Left cardiac atrium (tissue), 4 donors: ENCODE results near the gene LGI1. TPM values are rescaled to one million over a fixed set of nuclear protein-coding genes. Genes with fewer than 3 reads are reported as not detected.
"Not testable (repeated sequence)": the region's sequence is repeated elsewhere in the genome, so short reads cannot be mapped to it uniquely, and the experiment has no call there.

Experiments
- ATAC-seq, 2 donors: fragments of 200-7000 bp; cut with Tn5 transposase; one replicate each; pipeline ENCODE4 v1.9.1; 2020; ENCODE audit warnings: mild to moderate bottlenecking in 2 of 2, moderate library complexity in 2 of 2
- DNase-seq: peaks from one replicate; pipeline ENCODE4 v3.0.0-alpha.2; 2020
- intact Hi-C, 2 donors: fragments of 100-400 bp; cut with DNase I; formaldehyde crosslinking; loops; one replicate each; pipeline versions ENCODE4 v1.14.1 to v1.15.1; 2022 to 2023
- total RNA-seq, 2 donors: library from RNA; stranded (reverse); fragmentation: NEBNext Ultra II Directional; extraction: Animal tissue kit (Norgen Biotek cat#: 25700); gene quantifications; one replicate each; pipeline ENCODE4 v1.2.1, GENCODE V29; 2021
- donor health status: DM: no; HTN: yes; CAD: no.
- donor health status: DM: no; HTN: yes; CAD: no; lungs with severe emphysema.
- donor health status: DM: yes; HTN: yes; CAD: no.
- donor health status: Dilated cardiomyopathy.

LGI1 gene
- total RNA-seq, 2 donors from 2014 or later = 0.27 TPM; not detected in 1

DNA sequence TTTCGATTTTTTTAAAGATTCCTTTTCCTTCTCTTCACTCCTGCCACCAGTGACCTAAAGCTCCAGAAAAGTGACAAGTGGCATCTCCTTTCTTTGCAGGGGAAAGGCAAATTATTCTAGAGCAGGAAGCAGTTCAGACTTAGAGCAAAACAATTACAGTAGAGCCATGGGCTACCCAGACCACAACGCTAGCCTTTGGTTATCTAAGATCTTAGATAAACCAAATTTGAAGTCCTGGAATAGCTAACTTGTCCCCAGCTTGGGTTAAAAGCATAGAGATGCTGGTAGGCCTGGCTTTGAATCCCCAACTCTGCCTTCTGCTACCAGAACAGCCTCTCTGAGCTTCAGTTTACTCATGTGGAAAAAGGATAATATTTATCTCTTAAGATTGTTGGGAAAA lies 38.4 kb downstream of the LGI1 start:
- DNase-seq (no peak), ATAC-seq (no peak)
- intact Hi-C loops = no loop called here

GRCh38 chr10:93797825-93798224 lies 40.1 kb downstream of the LGI1 start:
- intact Hi-C loops = no loop called here

GRCh38 chr10:93799155-93799708 lies 41.5 kb downstream of the LGI1 start:
- ATAC-seq (no peak), DNase-seq (no peak)
- intact Hi-C loops = no loop called here

More at GRCh38 chr10:93797825-93798224, 40.1 kb downstream of the LGI1 start:
- ATAC-seq = no peak
- no peak for DNase-seq

- ATAC-seq = no peak
- no peak for DNase-seq
- intact Hi-C loops = no loop called here
Observed at GRCh38 chr10:93804200-93804599, 46.5 kb downstream of the LGI1 start.

GRCh38 chr10:93806903-93807302 lies 49.2 kb downstream of the LGI1 start:
- intact Hi-C loops = no loop called here
- DNase-seq = peak; percentile 57
- ATAC-seq = peak in 1 of 2 donors; percentile 47

- DNase-seq = no peak
- intact Hi-C loops = no loop called here
- ATAC-seq = no peak
Observed at GRCh38 chr10:93807371-93807770, 49.6 kb downstream of the LGI1 start.

GRCh38 chr10:93812659-93813338 lies 55.1 kb downstream of the LGI1 start:
- ATAC-seq = no peak
- DNase-seq = no peak
- intact Hi-C loops = loop anchor here in 1 of 2 donors (5.0 to 10.0 kb wide), 2 partner anchors 110 to 258 kb away; partner anchors contain the start of gene FRA10AC1

DNA sequence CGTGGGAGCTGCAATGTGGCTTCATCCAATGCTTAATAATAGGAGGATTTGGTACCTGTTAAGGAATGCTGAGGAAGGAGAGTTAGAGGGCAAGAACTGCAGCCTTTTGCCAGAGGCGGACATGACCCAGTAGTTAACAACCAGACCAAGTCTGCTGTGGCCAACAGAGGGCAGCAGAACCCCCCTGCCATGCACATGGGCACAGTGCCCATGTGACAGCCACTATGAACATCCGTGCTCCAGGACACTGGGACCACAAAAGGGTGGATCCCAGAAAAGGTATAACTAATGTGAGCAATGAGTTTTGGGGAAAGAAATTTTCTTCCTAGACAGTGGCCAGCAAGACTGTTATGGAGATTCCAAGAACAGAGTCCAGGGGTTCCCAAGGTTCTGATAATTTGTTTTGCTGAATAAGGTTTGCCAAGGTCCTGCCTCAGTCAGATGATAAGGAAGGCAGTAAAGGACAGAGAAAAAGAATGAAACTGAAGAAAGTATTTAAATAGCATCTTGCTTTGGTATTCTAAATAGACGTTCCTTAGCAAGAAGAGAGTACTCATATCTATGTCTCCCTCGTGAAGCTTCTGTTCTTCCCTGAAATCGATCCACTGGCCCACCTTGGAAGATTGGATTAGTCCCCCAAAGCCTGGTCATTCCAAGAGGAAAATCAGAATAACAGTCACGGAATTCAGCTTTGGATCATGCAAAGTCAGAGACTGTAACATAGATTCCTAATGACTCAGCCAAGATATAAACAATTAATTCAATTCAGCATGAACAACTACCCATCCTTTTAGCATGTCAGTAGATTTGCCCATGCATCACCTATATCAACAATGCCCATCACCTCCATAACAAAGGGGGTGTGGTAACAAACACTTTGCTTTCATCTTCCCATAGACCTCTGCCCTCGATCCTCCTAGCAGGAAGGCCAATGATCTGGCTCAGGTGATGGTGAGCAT lies 56.0 kb downstream of the LGI1 start:
- ATAC-seq (peak; percentile 81 to 83), DNase-seq (peak; percentile 68)
- intact Hi-C loops = loop anchor here in 1 of 2 donors (5.0 to 10.0 kb wide), 2 partner anchors 111 to 259 kb away; partner anchors contain the start of gene FRA10AC1

DNA sequence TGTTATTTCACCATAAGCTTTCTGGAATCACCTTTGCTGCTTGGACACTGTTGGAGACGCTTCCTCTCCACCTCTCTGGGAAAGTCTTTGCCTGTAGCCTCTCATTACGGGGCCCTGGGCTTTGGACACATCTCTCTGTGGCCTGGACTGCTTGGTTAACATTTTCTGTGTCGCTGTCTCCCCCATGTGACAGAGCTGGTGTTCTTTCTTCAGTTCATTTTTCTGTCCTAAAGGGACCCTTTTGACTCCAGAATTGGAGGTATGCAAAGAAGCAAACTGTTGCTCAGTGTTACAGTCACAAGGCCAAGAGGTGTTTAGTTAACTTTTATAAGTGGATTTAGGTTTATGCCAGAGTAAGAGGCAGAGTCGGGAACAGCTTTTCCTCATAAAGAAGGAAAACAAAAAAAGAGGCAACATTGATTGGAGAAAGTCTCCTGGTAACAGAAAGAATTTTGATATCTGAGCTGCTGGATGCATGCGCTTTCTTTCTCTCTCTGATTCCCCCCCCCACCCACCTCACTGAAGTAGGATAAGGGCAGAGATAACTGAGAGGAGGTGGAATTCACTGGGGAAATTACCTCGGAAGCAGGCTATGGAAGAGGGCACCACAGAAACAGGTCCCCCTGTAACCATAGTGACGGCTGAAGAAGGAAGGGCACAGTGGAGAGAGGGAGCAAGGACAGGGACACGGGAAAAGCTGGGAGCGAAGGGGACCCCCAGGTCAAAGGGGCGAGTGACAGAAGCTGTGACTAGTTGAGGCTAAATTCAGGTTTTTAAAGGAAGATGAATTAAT lies 57.8 kb downstream of the LGI1 start:
- intact Hi-C loops = loop anchor here in 1 of 2 donors (10.0 kb wide), 1 partner anchor 261 kb away; no protein-coding TSS in a partner anchor
- ATAC-seq (peak; percentile 14 to 20), DNase-seq (no peak)

DNA sequence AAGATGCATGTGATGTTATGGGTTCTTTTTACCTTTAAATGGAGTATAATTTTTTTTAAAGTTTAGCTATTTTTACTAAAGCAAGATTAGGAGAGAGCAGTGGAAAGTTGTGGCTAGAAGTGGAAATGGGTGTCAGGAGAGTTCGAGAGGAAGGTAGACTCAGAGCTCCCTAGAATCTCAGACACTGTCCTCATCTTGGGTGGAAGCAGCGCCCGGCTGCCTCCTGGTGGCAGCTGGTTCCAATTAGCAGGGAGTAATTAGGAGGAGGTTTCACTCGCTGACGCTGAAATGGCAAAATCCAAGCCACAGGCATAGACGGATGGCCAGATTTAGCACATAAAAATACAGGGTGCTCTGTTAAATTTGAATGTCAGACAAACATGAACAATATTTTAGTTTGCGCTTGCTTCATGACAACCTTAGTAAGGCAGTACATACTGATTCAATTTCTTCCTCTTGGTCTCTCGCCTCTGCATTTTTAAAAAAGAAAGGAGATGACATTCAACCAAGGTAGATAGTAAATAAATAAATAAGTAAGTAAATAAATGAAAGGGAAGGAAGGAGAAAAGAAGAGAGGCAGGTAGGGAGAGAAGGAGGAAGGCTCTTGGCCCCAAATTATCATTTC lies 58.5 kb downstream of the LGI1 start:
- DNase-seq = peak; percentile 74
- ATAC-seq = peak; percentile 92
- intact Hi-C loops = loop anchor here in 1 of 2 donors (10.0 kb wide), 1 partner anchor 261 kb away; no protein-coding TSS in a partner anchor

DNA sequence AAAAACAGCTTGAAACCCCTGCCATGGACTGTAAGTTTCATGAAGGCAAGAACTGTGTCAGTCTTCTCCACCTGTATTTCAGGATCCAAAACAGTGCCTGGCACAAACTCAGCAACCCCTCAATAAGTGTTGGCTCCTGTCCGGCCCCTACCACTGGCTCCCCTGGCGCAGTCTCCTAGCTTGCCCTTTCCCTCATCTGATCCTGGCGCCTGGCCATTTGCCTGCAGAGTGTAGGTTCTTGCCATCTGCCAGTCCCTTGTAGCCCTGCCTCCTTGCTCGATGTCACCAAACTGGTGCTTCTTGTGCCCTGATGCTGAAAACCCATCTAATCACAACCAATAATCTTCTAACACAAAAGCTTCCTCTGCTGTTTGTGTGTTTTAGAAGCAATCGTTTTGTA lies 60.4 kb downstream of the LGI1 start:
- no peak for DNase-seq
- intact Hi-C loops = loop anchor here in 1 of 2 donors (10.0 kb wide), 1 partner anchor 263 kb away; no protein-coding TSS in a partner anchor
- ATAC-seq = no peak

DNA sequence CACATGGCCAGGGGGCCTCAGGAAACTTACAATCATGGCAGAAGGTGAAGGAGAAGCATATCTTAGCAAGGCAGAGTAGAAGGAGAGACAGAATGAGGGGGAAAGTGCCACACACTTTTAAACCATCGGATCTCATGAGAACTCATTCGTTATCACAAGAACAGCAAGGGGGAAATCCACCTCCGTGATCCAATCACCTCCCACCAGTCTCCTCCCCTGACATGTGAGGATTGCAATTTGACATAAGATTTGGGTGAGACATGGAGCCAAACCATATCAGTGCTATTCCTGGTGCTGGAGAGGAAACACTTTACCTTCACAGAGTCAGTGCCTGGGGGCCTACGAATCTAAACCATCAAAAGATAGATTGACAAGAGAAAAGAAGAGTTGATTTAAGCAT lies 61.8 kb downstream of the LGI1 start:
- DNase-seq (no peak), ATAC-seq (no peak)
- intact Hi-C loops = loop anchor here in 1 of 2 donors (10.0 kb wide), 1 partner anchor 265 kb away; no protein-coding TSS in a partner anchor

DNA sequence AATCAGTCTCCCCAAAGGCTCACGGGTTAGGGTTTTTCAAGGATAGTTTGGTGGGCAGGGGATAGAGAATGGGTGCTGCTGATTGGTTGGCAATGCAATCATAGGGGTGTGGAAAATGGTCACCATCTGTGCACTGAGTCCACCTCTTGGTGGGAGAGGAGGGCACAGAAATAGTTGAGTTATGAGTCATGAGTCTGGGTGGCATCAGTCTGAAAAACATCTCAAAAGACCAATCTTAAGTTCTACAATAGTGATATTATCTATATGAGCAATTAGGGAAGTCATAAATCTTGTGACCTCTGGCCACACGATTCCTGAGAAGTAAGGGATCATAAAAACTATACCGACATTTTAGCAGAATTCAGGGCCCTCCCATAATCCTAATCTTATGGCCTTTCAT lies 62.7 kb downstream of the LGI1 start:
- ATAC-seq (no peak), DNase-seq (no peak)
- intact Hi-C loops = no loop called here

DNA sequence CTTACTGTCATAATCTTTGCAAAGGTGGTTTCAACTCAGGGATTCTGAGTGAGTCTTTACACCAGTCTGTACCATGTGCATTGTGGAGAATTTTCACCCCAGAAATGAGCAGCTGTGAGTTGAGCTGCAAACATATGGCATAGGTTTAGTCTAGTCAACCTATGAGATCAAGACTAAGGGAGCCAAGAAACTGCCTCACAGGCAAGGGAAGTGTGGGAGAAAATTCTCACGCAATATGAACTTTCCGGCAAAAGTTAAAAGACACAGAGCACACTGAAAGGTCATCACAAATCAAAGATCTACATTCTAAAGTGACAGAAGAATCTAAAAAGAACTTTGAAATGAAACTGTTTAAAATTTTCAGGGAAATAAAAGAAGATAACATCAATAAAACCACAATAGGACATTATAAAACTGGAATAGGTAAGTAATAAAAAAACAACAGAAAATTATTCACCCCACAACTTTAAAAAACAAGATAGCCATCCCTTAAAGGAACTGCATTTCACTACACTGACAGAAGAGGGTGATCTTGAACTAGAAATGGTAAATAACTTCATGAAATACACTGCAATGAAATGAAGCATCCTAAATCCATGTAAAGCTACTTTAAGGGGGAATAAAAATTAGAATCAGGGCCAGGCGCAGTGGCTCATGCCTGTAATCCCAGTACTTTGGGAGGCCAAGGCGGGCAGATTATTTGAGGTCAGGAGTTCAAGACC lies 63.5 kb downstream of the LGI1 start:
- ATAC-seq (no peak), DNase-seq (no peak)
- intact Hi-C loops = no loop called here

DNA sequence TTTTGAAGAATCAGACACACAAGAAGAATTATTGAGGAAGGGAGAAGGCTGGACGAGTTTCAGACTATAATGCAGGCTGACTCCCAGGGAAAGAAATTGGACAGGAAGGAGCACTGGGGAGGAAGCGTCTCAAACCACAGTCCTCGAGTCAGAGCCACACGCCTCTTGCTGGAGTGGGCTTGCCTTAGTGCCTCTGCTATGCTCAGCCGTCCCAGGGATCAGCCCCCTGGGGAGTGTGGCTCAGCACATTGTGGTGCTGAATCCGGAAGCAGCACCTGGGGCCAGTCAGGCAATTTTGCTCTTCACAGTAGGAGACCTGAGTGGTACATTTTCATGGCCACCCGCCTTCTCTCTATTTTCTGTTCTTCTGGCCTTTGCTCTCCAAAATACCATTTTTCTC lies 68.6 kb downstream of the LGI1 start:
- intact Hi-C loops = no loop called here
- ATAC-seq (no peak), DNase-seq (no peak)

- ATAC-seq (no peak), DNase-seq (no peak)
- intact Hi-C loops = no loop called here
Observed at GRCh38 chr10:93827056-93827804, 69.5 kb downstream of the LGI1 start.

DNA sequence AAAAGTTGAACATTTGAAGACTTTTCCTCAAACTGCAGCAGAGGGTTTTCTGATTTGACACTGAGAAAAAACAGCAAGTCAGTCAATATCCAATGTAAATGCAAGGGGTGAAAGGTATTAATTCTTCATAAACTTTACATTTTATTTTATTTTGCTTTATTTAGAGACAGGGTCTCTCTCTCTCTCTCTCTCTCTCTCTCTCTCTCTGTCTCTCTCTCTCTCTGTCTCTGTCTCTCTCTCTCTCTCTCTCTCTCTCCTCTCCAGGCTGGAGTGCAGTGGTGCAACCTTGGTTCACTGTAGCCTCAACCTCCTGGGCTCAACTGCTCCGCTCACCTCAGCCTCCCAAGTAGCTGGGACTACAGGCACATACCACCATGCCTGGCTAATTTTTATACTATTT lies 73.3 kb downstream of the LGI1 start:
- DNase-seq, intact Hi-C loops, ATAC-seq: not testable (repeated sequence)
